DMS153 treated with DMSO at 0.1 percent for 48 hours (cell line): ENCODE data around the gene HNRNPA1L2.
"Not testable (repeated sequence)": the region's sequence is repeated elsewhere in the genome, so short reads cannot be mapped to it uniquely, and the experiment has no call there.

Experiments
- DNase-seq: peaks from one replicate; lab custom pipeline; 2025; ENCODE audit not compliant: unreplicated experiment; lab: John Stamatoyannopoulos, UW

HNRNPA1L2 gene

GRCh38 chr13:52644108-52644507 is 1.9 kb downstream of the HNRNPA1L2 start:
- no peak for DNase-seq

GRCh38 chr13:52646967-52647366 is 4.7 kb downstream of the HNRNPA1L2 start:
- DNase-seq, result no peak

- no peak for DNase-seq
These were observed 8.5 kb downstream of the HNRNPA1L2 start for GRCh38 chr13:52650731-52651130.

- DNase-seq, result no peak
These were observed 9.6 kb downstream of the HNRNPA1L2 start for GRCh38 chr13:52651897-52652195.

- peak; percentile 96 for DNase-seq
These were observed 10.2 kb downstream of the HNRNPA1L2 start, which contains the start of gene SUGT1 for GRCh38 chr13:52652196-52652979. Gene SUGT1, plus strand, starts transcription at chr13:52652836. Its CDS starts 85 bp downstream, at chr13:52652921.

GRCh38 chr13:52652980-52653303 is 10.7 kb downstream of the HNRNPA1L2 start:
- no peak for DNase-seq

- DNase-seq, result no peak
These were observed 17.1 kb downstream of the HNRNPA1L2 start for GRCh38 chr13:52659340-52659739.

- DNase-seq, result no peak
These were observed 22.0 kb downstream of the HNRNPA1L2 start for GRCh38 chr13:52664272-52664671.

GRCh38 chr13:52665325-52665724 is 23.1 kb downstream of the HNRNPA1L2 start:
- peak; percentile 17 for DNase-seq

- no peak for DNase-seq
These were observed 27.4 kb downstream of the HNRNPA1L2 start for GRCh38 chr13:52669677-52670076.

GRCh38 chr13:52670726-52671125 is 28.5 kb downstream of the HNRNPA1L2 start:
- no peak for DNase-seq

- DNase-seq, result no peak
These were observed 31.2 kb downstream of the HNRNPA1L2 start for GRCh38 chr13:52673465-52673864.

GRCh38 chr13:52677823-52678222 is 35.6 kb downstream of the HNRNPA1L2 start:
- no peak for DNase-seq

GRCh38 chr13:52685806-52686205 is 43.6 kb downstream of the HNRNPA1L2 start:
- DNase-seq, result not testable (repeated sequence)

- DNase-seq, result no peak
These were observed 44.1 kb downstream of the HNRNPA1L2 start for GRCh38 chr13:52686376-52686775.
